SU-DHL-6 (cell line): ENCODE measurements around the gene SYTL1.

ENCODE experiments used
- H2AFZ ChIP-seq: fragments of 200-600 bp; sonication (generic); 2 replicates; pipeline ENCODE4 v1.6.1; 2014; ENCODE audit warnings: low read depth, mild to moderate bottlenecking, moderate library complexity, mixed read lengths, antibody characterized with exemption, low read length; ENCODE audit not compliant: severe bottlenecking
- H3F3A ChIP-seq: fragments of 200-600 bp; shearing (Covaris generic); 2 replicates; pipeline ENCODE4 v1.6.0; 2016; ENCODE audit warnings: antibody characterized with exemption, mild to moderate bottlenecking; ENCODE audit not compliant: insufficient read depth
- H3K27ac ChIP-seq: fragments of 200-600 bp; sonication (generic); 2 replicates; pipeline ENCODE4 v1.5.1; 2016; ENCODE audit warnings: low read depth, mild to moderate bottlenecking, low read length, moderate library complexity, mixed read lengths
- H3K27me3 ChIP-seq: fragments of 200-600 bp; sonication (generic), shearing (Covaris generic); 2 replicates; pipeline ENCODE4 v1.6.0; 2014; ENCODE audit warnings: mild to moderate bottlenecking, low read length
- H3K36me3 ChIP-seq: fragments of 200-600 bp; sonication (generic); 2 replicates; pipeline ENCODE4 v1.6.1; 2014; ENCODE audit warnings: mild to moderate bottlenecking, low read length, mixed read lengths
- H3K4me2 ChIP-seq: fragments of 300-600, 200-600 bp; shearing (Covaris generic), sonication (generic); 2 replicates; pipeline ENCODE4 v1.6.0; 2014; ENCODE audit warnings: low read length, low read depth, mild to moderate bottlenecking; ENCODE audit not compliant: poor library complexity, severe bottlenecking
- H3K4me3 ChIP-seq: fragments of 200-600 bp; sonication (generic); 2 replicates; pipeline ENCODE4 v1.5.1; 2014; ENCODE audit warnings: antibody characterized with exemption, low read length, mild to moderate bottlenecking, mixed read lengths; ENCODE audit not compliant: insufficient read depth, poor library complexity, severe bottlenecking
- H3K79me2 ChIP-seq: fragments of 200-600 bp; sonication (generic); 2 replicates; pipeline ENCODE4 v1.6.1; 2014; ENCODE audit warnings: mild to moderate bottlenecking, low read length, moderate library complexity; ENCODE audit not compliant: insufficient read depth
- H3K9ac ChIP-seq: fragments of 200-600 bp; sonication (generic); 2 replicates; pipeline ENCODE4 v1.7.0; 2014; ENCODE audit warnings: mild to moderate bottlenecking, low read length
- H3K9me2 ChIP-seq: fragments of 200-600 bp; sonication (generic); replicated peaks from 2 replicates; pipeline ENCODE4 v1.6.1; 2014; ENCODE audit warnings: low read length; ENCODE audit not compliant: insufficient read depth
- H3K9me3 ChIP-seq: fragments of 200-600 bp; sonication (generic); 2 replicates; pipeline ENCODE4 v1.6.1; 2014; ENCODE audit warnings: low read length, mixed read lengths; ENCODE audit not compliant: insufficient read depth
- H4K20me1 ChIP-seq: fragments of 200-600 bp; sonication (generic); 2 replicates; pipeline ENCODE4 v1.6.1; 2014; ENCODE audit warnings: low read depth, mild to moderate bottlenecking, antibody characterized with exemption, low read length, moderate library complexity, mixed read lengths
- EZH2phosphoT487 ChIP-seq: fragments of 200-600 bp; sonication (generic), shearing (Covaris generic); conservative IDR thresholded peaks from 2 replicates; pipeline ENCODE4 v1.6.1; 2018; ENCODE audit warnings: mild to moderate bottlenecking, antibody characterized with exemption, low read length, moderate library complexity, mixed read lengths
- TF ChIP-seq, protein P1 (sequence below): fragments of 200-600 bp; sonication (generic); IDR thresholded peaks from one replicate; pipeline ENCODE4 v1.5.1; 2017; ENCODE audit warnings: antibody characterized with exemption, mild to moderate bottlenecking, low read length, moderate library complexity; ENCODE audit not compliant: insufficient read depth, poor library complexity, severe bottlenecking

Gene SYTL1, protein sequence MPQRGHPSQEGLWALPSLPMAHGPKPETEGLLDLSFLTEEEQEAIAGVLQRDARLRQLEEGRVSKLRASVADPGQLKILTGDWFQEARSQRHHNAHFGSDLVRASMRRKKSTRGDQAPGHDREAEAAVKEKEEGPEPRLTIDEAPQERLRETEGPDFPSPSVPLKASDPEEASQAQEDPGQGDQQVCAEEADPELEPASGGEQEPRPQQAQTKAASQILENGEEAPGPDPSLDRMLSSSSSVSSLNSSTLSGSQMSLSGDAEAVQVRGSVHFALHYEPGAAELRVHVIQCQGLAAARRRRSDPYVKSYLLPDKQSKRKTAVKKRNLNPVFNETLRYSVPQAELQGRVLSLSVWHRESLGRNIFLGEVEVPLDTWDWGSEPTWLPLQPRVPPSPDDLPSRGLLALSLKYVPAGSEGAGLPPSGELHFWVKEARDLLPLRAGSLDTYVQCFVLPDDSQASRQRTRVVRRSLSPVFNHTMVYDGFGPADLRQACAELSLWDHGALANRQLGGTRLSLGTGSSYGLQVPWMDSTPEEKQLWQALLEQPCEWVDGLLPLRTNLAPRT

DNA sequence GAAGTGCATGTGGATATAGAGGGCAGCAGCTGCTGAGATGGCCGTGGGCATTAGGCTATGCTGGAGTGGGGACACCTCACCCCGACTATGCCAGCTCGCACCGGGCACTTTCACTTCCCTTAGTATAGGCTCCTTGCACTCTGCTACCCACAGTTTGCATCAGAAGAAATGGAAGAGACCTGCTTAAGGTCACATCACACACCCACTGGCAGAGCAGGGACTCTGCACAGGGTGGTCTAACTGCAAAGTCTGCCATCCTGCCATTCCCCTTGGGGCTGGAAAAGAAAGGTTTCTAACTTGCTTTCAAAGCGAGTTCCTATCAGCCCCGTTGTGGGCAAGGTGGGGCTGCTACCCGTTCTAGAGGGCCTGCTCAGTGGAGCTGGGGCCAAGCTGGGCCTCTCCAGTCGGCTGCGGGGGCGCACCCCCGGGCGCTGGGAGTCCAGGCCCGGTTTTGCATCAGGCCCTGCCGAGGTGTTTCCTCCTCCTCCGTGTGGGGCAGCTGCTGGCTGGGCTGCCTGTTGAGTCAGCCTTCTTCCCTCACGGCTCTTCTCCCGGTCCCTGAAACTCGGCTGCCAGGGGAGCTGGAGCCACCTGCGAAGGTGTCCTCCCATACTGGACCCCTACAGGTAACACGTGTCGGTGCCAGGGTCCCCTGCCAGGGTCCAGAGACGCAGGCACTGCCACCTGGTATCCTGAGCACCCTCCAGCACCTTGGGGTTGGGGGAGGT, at the start of gene SYTL1:
Gene SYTL1, plus strand, starts transcription at position 498 of the 728 bp plus-strand sequence. CDS start 3,313 bp downstream, outside the sequence.
- Histone ChIP-seq H3K4me3 (peak within 1 kb of the TSS; percentile 95), H3K9me3 (no peaks in the 10 kb centered on the region), H3K9me2 (no peaks in the 10 kb centered on the region), H3K36me3 (no peaks in the 10 kb centered on the region), H3K79me2 (peaks cover 5% of the 10 kb centered on the region; the same call in 1 of the 2 replicates), H3K27ac (peak within 1 kb of the TSS; percentile 91), H4K20me1 (no peaks in the 10 kb centered on the region), H3K4me2 (peak within 1 kb of the TSS; percentile 95), H2AFZ (peak within 1 kb of the TSS; percentile 65), H3K27me3 (no peaks in the 10 kb centered on the region), H3F3A (peaks cover 21% of the 10 kb centered on the region), H3K9ac (peak within 1 kb of the TSS; percentile 95)
- no peak for TF ChIP-seq EZH2phosphoT487
- TF ChIP-seq, protein P1, sequence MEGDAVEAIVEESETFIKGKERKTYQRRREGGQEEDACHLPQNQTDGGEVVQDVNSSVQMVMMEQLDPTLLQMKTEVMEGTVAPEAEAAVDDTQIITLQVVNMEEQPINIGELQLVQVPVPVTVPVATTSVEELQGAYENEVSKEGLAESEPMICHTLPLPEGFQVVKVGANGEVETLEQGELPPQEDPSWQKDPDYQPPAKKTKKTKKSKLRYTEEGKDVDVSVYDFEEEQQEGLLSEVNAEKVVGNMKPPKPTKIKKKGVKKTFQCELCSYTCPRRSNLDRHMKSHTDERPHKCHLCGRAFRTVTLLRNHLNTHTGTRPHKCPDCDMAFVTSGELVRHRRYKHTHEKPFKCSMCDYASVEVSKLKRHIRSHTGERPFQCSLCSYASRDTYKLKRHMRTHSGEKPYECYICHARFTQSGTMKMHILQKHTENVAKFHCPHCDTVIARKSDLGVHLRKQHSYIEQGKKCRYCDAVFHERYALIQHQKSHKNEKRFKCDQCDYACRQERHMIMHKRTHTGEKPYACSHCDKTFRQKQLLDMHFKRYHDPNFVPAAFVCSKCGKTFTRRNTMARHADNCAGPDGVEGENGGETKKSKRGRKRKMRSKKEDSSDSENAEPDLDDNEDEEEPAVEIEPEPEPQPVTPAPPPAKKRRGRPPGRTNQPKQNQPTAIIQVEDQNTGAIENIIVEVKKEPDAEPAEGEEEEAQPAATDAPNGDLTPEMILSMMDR, result no peak

DNA sequence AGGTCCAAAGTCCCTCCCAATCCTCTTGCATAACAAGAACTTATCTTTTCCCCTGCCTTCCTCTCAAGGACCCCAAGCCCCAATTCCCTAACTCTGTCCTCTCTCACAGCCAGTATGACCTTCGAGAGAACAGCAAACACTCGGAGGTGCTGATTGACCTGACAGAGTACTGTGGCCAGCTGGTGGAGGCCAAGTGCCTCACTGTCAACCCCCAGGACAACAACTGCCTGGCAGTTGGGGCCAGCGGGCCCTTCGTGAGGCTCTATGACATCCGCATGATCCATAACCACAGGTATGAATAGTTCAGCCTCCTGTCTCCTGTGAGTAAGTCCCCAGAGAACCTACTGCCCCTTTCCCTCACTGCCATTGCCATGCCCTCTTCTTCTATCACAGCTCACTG, 49.7 kb upstream of the SYTL1 start:
- no peak overlapping the region for H3K4me2 ChIP-seq
- H3K27me3 ChIP-seq, result no peaks in the 10 kb centered on the region

DNA sequence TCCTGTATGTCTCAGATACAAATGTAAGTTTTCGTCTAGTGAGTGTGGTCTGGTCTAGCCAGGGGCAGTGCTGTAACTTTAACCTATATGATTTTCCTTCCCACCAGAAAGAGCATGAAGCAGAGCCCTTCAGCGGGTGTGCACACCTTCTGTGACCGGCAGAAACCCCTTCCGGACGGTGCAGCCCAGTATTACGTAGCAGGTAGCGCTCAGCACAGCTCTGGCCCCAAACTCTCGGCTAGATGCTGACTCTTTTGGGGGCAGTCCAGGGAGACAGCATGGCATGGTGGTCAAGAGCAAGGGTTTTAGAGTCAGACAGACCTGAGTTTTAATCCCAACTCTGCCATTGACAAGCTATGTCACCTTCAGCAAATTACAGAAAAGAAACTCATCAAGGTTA, 47.9 kb upstream of the SYTL1 start:
- Histone ChIP-seq H3K27me3 (no peaks in the 10 kb centered on the region), H3K4me3 (no peak overlapping the region), H3K27ac (no peak overlapping the region), H2AFZ (no peak overlapping the region), H3K9me3 (no peaks in the 10 kb centered on the region), H3K9me2 (no peaks in the 10 kb centered on the region), H3K36me3 (peaks cover 3% of the 10 kb centered on the region), H3K79me2 (no peaks in the 10 kb centered on the region), H3K4me2 (no peak overlapping the region), H3K9ac (no peak overlapping the region), H4K20me1 (no peaks in the 10 kb centered on the region), H3F3A (no peaks in the 10 kb centered on the region)
- no peak for TF ChIP-seq EZH2phosphoT487
- TF ChIP-seq, protein P1, result no peak

More for the DNA sequence above, 49.7 kb upstream of the SYTL1 start:
- Histone ChIP-seq H3K9ac (no peak overlapping the region), H4K20me1 (no peaks in the 10 kb centered on the region), H3K79me2 (no peaks in the 10 kb centered on the region), H3K27ac (no peak overlapping the region), H3F3A (no peaks in the 10 kb centered on the region), H2AFZ (no peak overlapping the region), H3K36me3 (peaks cover 3% of the 10 kb centered on the region), H3K9me3 (no peaks in the 10 kb centered on the region), H3K9me2 (no peaks in the 10 kb centered on the region), H3K4me3 (no peak overlapping the region)
- TF ChIP-seq, protein P1, result no peak
- no peak for TF ChIP-seq EZH2phosphoT487
